GM18867 (cell line): ENCODE data around the gene ISLR.

ENCODE experiments used
- ATAC-seq: cut with Tn5 transposase; IDR thresholded peaks from one replicate; pipeline ENCODE4 v1.9.1; 2021; ENCODE audit warnings: mild to moderate bottlenecking, moderate library complexity; ENCODE audit not compliant: unreplicated experiment

The ISLR gene

GRCh38 chr15:74192751-74193150, 19.2 kb downstream of the ISLR start:
- no peak for ATAC-seq

GRCh38 chr15:74193299-74193718, 19.8 kb downstream of the ISLR start:
- no peak for ATAC-seq

- ATAC-seq: no peak
Observed at GRCh38 chr15:74193905-74194304, 20.4 kb downstream of the ISLR start.

GRCh38 chr15:74194572-74195559, 21.4 kb downstream of the ISLR start:
- ATAC-seq: no peak

GRCh38 chr15:74196175-74196574, 22.7 kb downstream of the ISLR start:
- ATAC-seq: no peak

GRCh38 chr15:74197176-74197965, 23.9 kb downstream of the ISLR start:
- ATAC-seq: no peak

GRCh38 chr15:74199297-74199652, 25.8 kb downstream of the ISLR start:
- no peak for ATAC-seq

GRCh38 chr15:74200412-74200815, 26.9 kb downstream of the ISLR start:
- no peak for ATAC-seq

GRCh38 chr15:74200871-74201419, 27.4 kb downstream of the ISLR start:
- ATAC-seq: no peak

- ATAC-seq: no peak
Observed at GRCh38 chr15:74201710-74202420, 28.4 kb downstream of the ISLR start.

GRCh38 chr15:74202452-74203401, 29.2 kb downstream of the ISLR start, which contains the start of gene STRA6:
TSS of gene STRA6 (minus strand) at chr15:74202787. CDS start at chr15:74202267, 520 bp downstream.
- no peak for ATAC-seq

- ATAC-seq: no peak
Observed at GRCh38 chr15:74203914-74204431, 30.5 kb downstream of the ISLR start.

- no peak for ATAC-seq
Observed at GRCh38 chr15:74205582-74205947, 32.1 kb downstream of the ISLR start.

GRCh38 chr15:74206801-74207281, 33.3 kb downstream of the ISLR start:
- ATAC-seq: no peak

GRCh38 chr15:74207652-74208440, 34.3 kb downstream of the ISLR start:
- no peak for ATAC-seq

GRCh38 chr15:74208496-74208895, 35.0 kb downstream of the ISLR start:
- ATAC-seq: no peak

- ATAC-seq: no peak
Observed at GRCh38 chr15:74208901-74209559, 35.5 kb downstream of the ISLR start.

GRCh38 chr15:74209560-74209958, 36.0 kb downstream of the ISLR start:
- no peak for ATAC-seq
